ENCODE measurements around the gene PLEK. TPM values are rescaled to one million over a fixed set of nuclear protein-coding genes. Genes with fewer than 3 reads are reported as not detected.

Gene PLEK
- total and polyA plus RNA-seq, 2 donors (not counting 1 experiment from before 2014, with no cell fraction given), result 39.9 to 78.3 TPM

- WGBS (ENCODE audit: insufficient coverage), result 100% methylated on average over 1 of the region's 8 CpGs
- Histone ChIP-seq H4K20me1 (ENCODE audit: control insufficient read depth, insufficient read depth, low read length, poor library complexity, severe bottlenecking) (no peaks in the 10 kb centered on the region), H3K36me3 (replicated peaks in 1 of 2; ENCODE audit: control extremely low read depth in 1 of 2, control insufficient read depth in 1 of 2, extremely low read depth in 1 of 2, insufficient read depth in 2 of 2, low read length in 1 of 2) (no peaks in the 10 kb centered on the region), H3K9me3 (ENCODE audit: control extremely low read depth in 1 of 3, control insufficient read depth in 2 of 3, insufficient read depth in 1 of 3, low read length in 2 of 3) (no peaks in the 10 kb centered on the region), H3K27ac (ENCODE audit: low read length in 2 of 2) (no peak overlapping the region), H3K4me2 (replicated peaks; ENCODE audit: low read depth, low read length, poor library complexity, severe bottlenecking) (no peak overlapping the region), H3K4me3 (ENCODE audit: control extremely low read depth in 1 of 5, extremely low read depth in 1 of 5, insufficient read depth in 1 of 5, low read depth in 2 of 5, low read length in 4 of 5) (no peak overlapping the region), H3K27me3 (replicated peaks in 1 of 4; ENCODE audit: control extremely low read depth in 1 of 4, control insufficient read depth in 3 of 4, insufficient read depth in 4 of 4, low read length in 3 of 4) (no peaks in the 10 kb centered on the region), H3K4me1 (ENCODE audit: control insufficient read depth in 2 of 2, insufficient read depth in 2 of 2, low read length in 2 of 2) (no peaks in the 10 kb centered on the region), H3K79me2 (ENCODE audit: control insufficient read depth, insufficient read depth, low read length) (no peaks in the 10 kb centered on the region), H3K9ac (ENCODE audit: low read length) (no peak overlapping the region), H2AFZ (ENCODE audit: insufficient read depth, low read depth, low read length, poor library complexity, severe bottlenecking) (no peak overlapping the region)
- POLR2A ChIA-PET, result no interaction called here
- CTCF ChIA-PET, result no interaction called here
- no peak overlapping the region for H3K4me3 Mint-ChIP-seq
- peaks cover 8% of the 10 kb centered on the region for H3K27me3 Mint-ChIP-seq
- intact Hi-C loops (cut with micrococcal nuclease), result no loop called here
- H3K4me1 Mint-ChIP-seq, result no peaks in the 10 kb centered on the region
- ATAC-seq (ENCODE audit: low read depth) (no peak), DNase-seq (no peak)
- H3K27ac Mint-ChIP-seq, result no peak overlapping the region
- TF ChIP-seq CTCF (IDR thresholded peaks at IDR 0.05) (no peak), EZH2 (IDR thresholded peaks at IDR 0.05; ENCODE audit: borderline replicate concordance, insufficient read depth, low read depth, low read length, poor library complexity, severe bottlenecking) (no peak)
- no peaks in the 10 kb centered on the region for H3K9me3 Mint-ChIP-seq (ENCODE audit: insufficient read depth)
These were observed 32.1 kb upstream of the PLEK start for GRCh38 chr2:68333009-68333408.

GRCh38 chr2:68333931-68334330 is 31.2 kb upstream of the PLEK start:
- WGBS (ENCODE audit: insufficient coverage), result no CpG with 5 or more reads among the region's 3 CpGs

More at GRCh38 chr2:68333931-68334330, 31.2 kb upstream of the PLEK start:
- intact Hi-C loops (cut with micrococcal nuclease), result no loop called here
- H3K9me3 ChIP-seq (ENCODE audit: control extremely low read depth in 1 of 3, control insufficient read depth in 2 of 3, insufficient read depth in 1 of 3, low read length in 2 of 3), result no peaks in the 10 kb centered on the region
- no peak for TF ChIP-seq EZH2 (IDR thresholded peaks at IDR 0.05; ENCODE audit: borderline replicate concordance, insufficient read depth, low read depth, low read length, poor library complexity, severe bottlenecking)
- TF ChIP-seq CTCF (IDR thresholded peaks at IDR 0.05), result no peak
- H3K4me1 ChIP-seq (ENCODE audit: control insufficient read depth in 2 of 2, insufficient read depth in 2 of 2, low read length in 2 of 2), result no peaks in the 10 kb centered on the region
- Mint-ChIP-seq H3K27me3 (peaks cover 3% of the 10 kb centered on the region), H3K9me3 (ENCODE audit: insufficient read depth) (no peaks in the 10 kb centered on the region), H3K4me3 (no peak overlapping the region), H3K27ac (no peak overlapping the region), H3K4me1 (no peaks in the 10 kb centered on the region)
- no peak overlapping the region for H3K4me3 ChIP-seq (ENCODE audit: control extremely low read depth in 1 of 5, extremely low read depth in 1 of 5, insufficient read depth in 1 of 5, low read depth in 2 of 5, low read length in 4 of 5)
- no peak overlapping the region for H3K9ac ChIP-seq (ENCODE audit: low read length)
- no peak overlapping the region for H2AFZ ChIP-seq (ENCODE audit: insufficient read depth, low read depth, low read length, poor library complexity, severe bottlenecking)
- no peaks in the 10 kb centered on the region for H4K20me1 ChIP-seq (ENCODE audit: control insufficient read depth, insufficient read depth, low read length, poor library complexity, severe bottlenecking)
- no peak overlapping the region for H3K4me2 ChIP-seq (replicated peaks; ENCODE audit: low read depth, low read length, poor library complexity, severe bottlenecking)
- POLR2A ChIA-PET, result no interaction called here
- DNase-seq (no peak), ATAC-seq (ENCODE audit: low read depth) (no peak)
- no peaks in the 10 kb centered on the region for H3K36me3 ChIP-seq (replicated peaks in 1 of 2; ENCODE audit: control extremely low read depth in 1 of 2, control insufficient read depth in 1 of 2, extremely low read depth in 1 of 2, insufficient read depth in 2 of 2, low read length in 1 of 2)
- H3K79me2 ChIP-seq (ENCODE audit: control insufficient read depth, insufficient read depth, low read length), result no peaks in the 10 kb centered on the region
- CTCF ChIA-PET, result interaction anchor here (1.6 kb wide), 1 partner anchor 108 kb away, joined by 5 read pairs; no protein-coding TSS in a partner anchor
- H3K27me3 ChIP-seq (replicated peaks in 1 of 4; ENCODE audit: control extremely low read depth in 1 of 4, control insufficient read depth in 3 of 4, insufficient read depth in 4 of 4, low read length in 3 of 4), result no peaks in the 10 kb centered on the region
- no peak overlapping the region for H3K27ac ChIP-seq (ENCODE audit: low read length in 2 of 2)
